Coronary artery (tissue), 2 donors: ENCODE data around the gene MARCHF3.

ENCODE experiments used
- DNase-seq: peaks from one replicate; pipeline ENCODE4 v3.0.0-alpha.2; 2017; ENCODE audit warnings: low spot score
- H3K27ac ChIP-seq, 2 donors: fragments of 200-600 bp; sonication (generic); one replicate each; pipeline ENCODE4 v1.5.1; 2016 to 2019
- H3K4me3 ChIP-seq: fragments of 200-600 bp; sonication (generic); 2 replicates; pipeline ENCODE4 v1.5.1; 2016; ENCODE audit warnings: mild to moderate bottlenecking, moderate library complexity
- CTCF ChIP-seq: fragments of 200-600 bp; sonication (generic); IDR thresholded peaks from one replicate; pipeline ENCODE4 v1.5.1; 2019; ENCODE audit warnings: antibody characterized with exemption

Gene MARCHF3

GRCh38 chr5:126936775-126937418 is 93.5 kb downstream of the MARCHF3 start:
- H3K27ac ChIP-seq = no peak overlapping the region
- DNase-seq = no peak
- no peak for TF ChIP-seq CTCF
- H3K4me3 ChIP-seq = no peak overlapping the region

GRCh38 chr5:126931963-126932660 is 98.2 kb downstream of the MARCHF3 start:
- Histone ChIP-seq H3K4me3 (no peak overlapping the region), H3K27ac (no peak overlapping the region)
- no peak for TF ChIP-seq CTCF
- no peak for DNase-seq

- no peak overlapping the region for H3K27ac ChIP-seq
- no peak for TF ChIP-seq CTCF
- no peak overlapping the region for H3K4me3 ChIP-seq
- DNase-seq = no peak
Observed at GRCh38 chr5:126928041-126928440, 102.3 kb downstream of the MARCHF3 start.

- no peak for TF ChIP-seq CTCF
- H3K27ac ChIP-seq = no peak overlapping the region
- no peak overlapping the region for H3K4me3 ChIP-seq
- DNase-seq = no peak
Observed at GRCh38 chr5:126927429-126927828, 102.9 kb downstream of the MARCHF3 start.

- H3K4me3 ChIP-seq = no peak overlapping the region
- no peak for TF ChIP-seq CTCF
Observed at GRCh38 chr5:126926187-126926586, 104.2 kb downstream of the MARCHF3 start.

GRCh38 chr5:126925482-126925881 is 104.9 kb downstream of the MARCHF3 start:
- no peak overlapping the region for H3K27ac ChIP-seq
- DNase-seq = no peak

More at GRCh38 chr5:126926187-126926586, 104.2 kb downstream of the MARCHF3 start:
- no peak overlapping the region for H3K27ac ChIP-seq
- no peak for DNase-seq

More at GRCh38 chr5:126925482-126925881, 104.9 kb downstream of the MARCHF3 start:
- H3K4me3 ChIP-seq = no peak overlapping the region
- TF ChIP-seq CTCF = no peak
